A549 treated with RU486 at 1 μM for 4 hours (cell line): ENCODE data around the gene CDK17. TPM values are rescaled to one million over a fixed set of nuclear protein-coding genes. Genes with fewer than 3 reads are reported as not detected.

Experiments used
- total RNA-seq: library from RNA; stranded (reverse); fragments of 200-300 nt; extraction: Qiagen RNA extraction; gene quantifications from 5 replicates; pipeline ENCODE4 v1.2.3, GENCODE V29; 2022; ENCODE audit warnings: low read depth

CDK17 gene
- 13.1 to 22.1 TPM (median 14.9 TPM) in 5 replicates for total RNA-seq

GRCh38 chr12:96399919-96400630, at the start of gene CDK17:
TSS of gene CDK17 (minus strand) at chr12:96400439. CDS start at chr12:96334836, 65,603 bp downstream.

Other genes with a start within 250 kb of the CDK17 start
- gene ELK3, start 206.1 kb downstream of the CDK17 start, total RNA-seq: 39.6 to 62.0 TPM (median 58.0 TPM) in 5 replicates
- gene CFAP54, start 89.1 kb upstream of the CDK17 start, total RNA-seq: 0.91 to 1.4 TPM (median 1.1 TPM) in 5 replicates